Neutrophil (primary cell): ENCODE data around the gene CDK8.
"Not testable (repeated sequence)": the region's sequence is repeated elsewhere in the genome, so short reads cannot be mapped to it uniquely, and the experiment has no call there.

Source experiments
- H3K27ac ChIP-seq: fragments of 200-600 bp; sonication (generic); 2 replicates; pipeline ENCODE4 v1.5.1; 2016; ENCODE audit warnings: mild to moderate bottlenecking, moderate library complexity
- H3K27me3 ChIP-seq: fragments of 200-600 bp; sonication (generic); 2 replicates; pipeline ENCODE4 v1.6.0; 2016; ENCODE audit warnings: mild to moderate bottlenecking
- H3K36me3 ChIP-seq: fragments of 200-600 bp; sonication (generic); 2 replicates; pipeline ENCODE4 v1.5.1; 2017
- H3K4me1 ChIP-seq, 2 experiments: fragments of 200-600 bp in 1 of 2; sonication (generic) in 1 of 2; 1 replicate in 1 of 2; 2 replicates in 1 of 2; pipeline versions ENCODE4 v1.5.1 to v1.6.1; 2013 to 2016; ENCODE audit warnings: low read depth in 1 of 2, low read length in 1 of 2, mild to moderate bottlenecking in 1 of 2, moderate library complexity in 1 of 2; ENCODE audit not compliant: control insufficient read depth in 1 of 2, insufficient read depth in 1 of 2
- H3K4me3 ChIP-seq, 2 experiments: fragments of 200-600 bp in 1 of 2; sonication (generic) in 1 of 2; 1 replicate in 1 of 2; 2 replicates in 1 of 2; pipeline ENCODE4 v1.5.1; 2013 to 2016; ENCODE audit warnings: low read depth in 1 of 2, low read length in 1 of 2, mild to moderate bottlenecking in 1 of 2, moderate library complexity in 1 of 2
- H3K9me3 ChIP-seq: fragments of 200-600 bp; sonication (generic); 2 replicates; pipeline ENCODE4 v1.5.1; 2016
- TF ChIP-seq, protein P1 (sequence below): fragments of 200-600 bp; sonication (generic); IDR thresholded peaks from 2 replicates; pipeline ENCODE4 v1.5.1; 2016; ENCODE audit warnings: antibody characterized with exemption

The CDK8 gene

DNA sequence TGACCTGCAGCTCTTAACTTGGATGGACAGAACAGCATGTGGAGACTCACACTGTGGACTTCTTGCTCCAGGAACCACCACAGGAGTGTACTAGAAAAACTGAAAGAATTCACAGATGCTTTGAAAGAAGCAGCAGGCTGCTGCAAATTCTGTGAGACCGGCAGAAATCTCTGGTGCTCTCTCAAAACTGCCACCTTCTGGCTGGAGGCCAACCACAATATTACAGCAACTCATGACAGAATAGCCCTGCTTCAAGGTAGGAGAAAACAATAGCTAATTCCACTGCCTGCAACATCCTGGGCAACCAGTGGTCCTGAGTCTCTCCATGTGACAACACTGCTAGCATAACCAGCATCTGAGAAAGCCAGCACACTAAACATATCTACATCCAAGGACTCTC, 26.9 kb downstream of the CDK8 start:
- H3K36me3 ChIP-seq: no peaks in the 10 kb centered on the region
- H3K27ac ChIP-seq: no peak overlapping the region
- no peaks in the 10 kb centered on the region for H3K9me3 ChIP-seq
- TF ChIP-seq, protein P1, sequence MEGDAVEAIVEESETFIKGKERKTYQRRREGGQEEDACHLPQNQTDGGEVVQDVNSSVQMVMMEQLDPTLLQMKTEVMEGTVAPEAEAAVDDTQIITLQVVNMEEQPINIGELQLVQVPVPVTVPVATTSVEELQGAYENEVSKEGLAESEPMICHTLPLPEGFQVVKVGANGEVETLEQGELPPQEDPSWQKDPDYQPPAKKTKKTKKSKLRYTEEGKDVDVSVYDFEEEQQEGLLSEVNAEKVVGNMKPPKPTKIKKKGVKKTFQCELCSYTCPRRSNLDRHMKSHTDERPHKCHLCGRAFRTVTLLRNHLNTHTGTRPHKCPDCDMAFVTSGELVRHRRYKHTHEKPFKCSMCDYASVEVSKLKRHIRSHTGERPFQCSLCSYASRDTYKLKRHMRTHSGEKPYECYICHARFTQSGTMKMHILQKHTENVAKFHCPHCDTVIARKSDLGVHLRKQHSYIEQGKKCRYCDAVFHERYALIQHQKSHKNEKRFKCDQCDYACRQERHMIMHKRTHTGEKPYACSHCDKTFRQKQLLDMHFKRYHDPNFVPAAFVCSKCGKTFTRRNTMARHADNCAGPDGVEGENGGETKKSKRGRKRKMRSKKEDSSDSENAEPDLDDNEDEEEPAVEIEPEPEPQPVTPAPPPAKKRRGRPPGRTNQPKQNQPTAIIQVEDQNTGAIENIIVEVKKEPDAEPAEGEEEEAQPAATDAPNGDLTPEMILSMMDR: no peak
- no peak overlapping the region for H3K4me3 ChIP-seq
- no peaks in the 10 kb centered on the region for H3K4me1 ChIP-seq
- no peaks in the 10 kb centered on the region for H3K27me3 ChIP-seq

DNA sequence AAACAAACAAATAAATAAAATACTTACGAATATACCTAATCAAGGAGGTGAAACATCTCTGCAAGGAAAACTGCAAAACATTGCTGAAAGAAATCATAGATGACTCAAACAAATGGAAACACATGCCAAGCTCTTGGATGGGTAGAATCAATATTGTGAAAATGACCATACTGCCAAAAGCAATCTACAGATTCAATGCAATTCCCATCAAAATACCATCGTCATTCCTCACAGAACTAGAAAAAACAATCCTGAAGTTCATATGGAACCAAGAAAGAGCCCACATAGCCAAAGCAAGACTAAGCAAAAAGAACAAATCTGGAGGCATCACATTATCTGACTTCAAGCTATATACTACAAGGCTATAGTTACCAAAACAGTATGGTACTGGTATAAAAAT, 32.0 kb downstream of the CDK8 start:
- not testable (repeated sequence) for H3K27me3 ChIP-seq, H3K27ac ChIP-seq, H3K9me3 ChIP-seq, H3K36me3 ChIP-seq, H3K4me1 ChIP-seq, H3K4me3 ChIP-seq

DNA sequence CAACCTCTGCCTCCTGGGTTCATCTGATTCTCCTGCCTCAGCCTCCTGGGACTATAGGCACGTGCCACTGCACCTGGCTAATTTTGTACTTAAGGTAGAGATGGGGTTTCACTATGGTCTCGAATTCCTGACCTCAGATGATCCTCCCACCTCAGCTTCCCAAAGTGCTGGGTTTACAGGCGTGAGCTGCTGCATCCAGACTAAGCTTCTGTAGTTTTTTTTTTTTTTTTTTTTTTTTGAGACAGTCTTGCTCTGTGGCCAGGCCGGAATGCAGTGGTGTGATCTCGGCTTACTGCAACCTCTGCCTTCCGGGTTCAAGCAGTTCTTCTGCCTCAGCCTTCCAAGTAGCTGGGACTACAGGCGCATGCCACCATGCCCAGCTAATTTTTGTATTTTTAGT, 34.9 kb downstream of the CDK8 start:
- not testable (repeated sequence) for H3K27ac ChIP-seq, H3K4me3 ChIP-seq, H3K4me1 ChIP-seq, H3K27me3 ChIP-seq, H3K36me3 ChIP-seq, H3K9me3 ChIP-seq

DNA sequence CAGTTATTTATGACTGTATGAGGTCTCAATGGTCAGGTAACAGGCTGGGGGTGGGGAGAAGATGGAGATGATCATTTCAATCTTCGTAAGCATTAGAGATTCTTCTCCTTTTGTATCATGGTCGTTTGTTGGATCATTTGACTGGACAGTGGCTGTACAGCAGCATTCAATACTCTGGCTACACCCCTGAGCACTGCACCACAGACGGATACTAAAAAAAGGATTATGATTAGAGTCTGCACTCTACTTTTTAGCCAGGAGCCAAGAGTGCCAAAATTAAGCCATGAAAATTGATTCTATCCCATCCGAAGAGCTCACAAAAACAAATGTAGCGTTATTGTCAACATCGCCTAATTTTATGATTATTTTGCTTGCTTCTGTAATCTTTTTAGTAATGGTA, 41.9 kb downstream of the CDK8 start:
- no peaks in the 10 kb centered on the region for H3K36me3 ChIP-seq
- TF ChIP-seq, protein P1: no peak
- H3K27ac ChIP-seq: no peak overlapping the region
- H3K9me3 ChIP-seq: no peaks in the 10 kb centered on the region
- H3K4me3 ChIP-seq: no peak overlapping the region
- H3K4me1 ChIP-seq: no peaks in the 10 kb centered on the region
- H3K27me3 ChIP-seq: no peaks in the 10 kb centered on the region

DNA sequence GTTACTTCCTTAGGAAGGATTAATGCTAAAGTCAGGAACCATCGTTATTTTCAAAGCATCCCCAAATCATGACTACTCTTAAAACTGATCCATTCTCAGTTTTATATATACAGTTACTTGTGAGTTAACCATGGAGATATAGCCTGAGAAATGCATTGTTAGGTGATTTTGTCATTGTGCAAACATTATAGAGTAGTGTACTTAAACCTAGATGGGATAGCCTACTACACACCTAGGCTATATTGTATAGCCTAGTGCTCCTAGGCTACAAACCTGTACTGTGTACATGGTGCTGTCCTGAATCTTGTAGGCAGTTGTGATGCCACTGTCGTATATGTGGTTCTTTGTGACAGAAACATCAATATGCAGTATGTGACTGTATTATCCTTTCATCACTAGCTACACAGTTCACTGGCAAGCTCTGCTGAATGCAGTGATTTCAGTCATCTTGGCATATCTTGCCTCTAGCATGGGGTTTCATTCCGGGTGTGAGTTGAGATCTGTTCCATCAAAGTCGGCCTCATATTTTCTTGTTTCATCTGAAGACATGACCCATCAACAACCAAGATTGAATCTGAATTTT, 45.3 kb downstream of the CDK8 start:
- H3K4me3 ChIP-seq: no peak overlapping the region
- H3K36me3 ChIP-seq: no peaks in the 10 kb centered on the region

DNA sequence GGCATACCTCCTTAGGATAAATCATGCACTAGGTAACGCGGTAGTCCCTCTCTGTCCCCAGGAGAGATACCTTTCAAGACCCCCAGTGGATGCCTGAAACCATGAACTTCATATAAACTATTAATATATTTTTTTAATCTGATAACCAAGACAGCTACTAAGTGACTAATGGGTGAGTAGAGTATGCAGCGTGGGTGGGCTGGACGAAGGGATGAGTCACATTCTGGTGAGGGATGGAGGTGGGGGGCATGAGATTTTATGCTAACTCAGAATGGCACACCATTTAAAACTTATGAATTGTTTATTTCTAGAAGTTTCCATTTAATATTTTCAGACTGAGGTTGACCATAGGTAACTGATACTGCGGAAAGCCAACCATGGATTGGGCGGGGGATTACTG, 46.2 kb downstream of the CDK8 start:
- H3K27ac ChIP-seq: no peak overlapping the region
- no peak overlapping the region for H3K4me3 ChIP-seq
- H3K36me3 ChIP-seq: no peaks in the 10 kb centered on the region
- TF ChIP-seq, protein P1: no peak
- no peaks in the 10 kb centered on the region for H3K9me3 ChIP-seq
- H3K27me3 ChIP-seq: no peaks in the 10 kb centered on the region
- no peaks in the 10 kb centered on the region for H3K4me1 ChIP-seq

More for the DNA sequence above, 45.3 kb downstream of the CDK8 start:
- H3K4me1 ChIP-seq: no peaks in the 10 kb centered on the region
- no peak overlapping the region for H3K27ac ChIP-seq
- H3K9me3 ChIP-seq: no peaks in the 10 kb centered on the region
- TF ChIP-seq, protein P1: no peak
- H3K27me3 ChIP-seq: no peaks in the 10 kb centered on the region

DNA sequence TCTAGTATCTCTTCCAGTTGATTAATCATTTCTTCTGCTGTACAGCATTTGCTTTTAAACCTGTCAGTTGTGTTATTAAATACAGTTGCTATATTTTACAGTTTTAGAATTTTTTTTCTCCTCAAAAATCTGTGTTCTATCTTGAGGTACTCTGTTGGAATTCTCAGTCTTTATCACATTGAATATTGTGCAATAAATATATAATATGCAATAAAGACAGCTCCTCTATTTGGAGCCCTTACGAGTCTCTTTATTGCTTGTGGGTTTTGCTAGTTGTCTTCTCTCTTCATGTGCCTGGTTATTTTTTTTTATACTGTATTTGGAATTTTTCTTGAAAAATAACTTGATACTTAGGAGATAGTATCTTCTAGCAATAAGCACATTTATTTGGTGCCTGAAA, 51.7 kb downstream of the CDK8 start:
- Histone ChIP-seq H3K9me3 (no peaks in the 10 kb centered on the region), H3K4me1 (no peaks in the 10 kb centered on the region), H3K27me3 (no peaks in the 10 kb centered on the region), H3K4me3 (no peak overlapping the region), H3K27ac (no peak overlapping the region), H3K36me3 (no peaks in the 10 kb centered on the region)
- TF ChIP-seq, protein P1: no peak
